SU-DHL-6 (cell line): Measurements from ENCODE around the gene S100G.
A peak's percentile ranks its signal among the peaks of the same experiment; 100 is the strongest.

Experiments used
- H2AFZ ChIP-seq: fragments of 200-600 bp; sonication (generic); 2 replicates; pipeline ENCODE4 v1.6.1; 2014; ENCODE audit warnings: low read depth, mild to moderate bottlenecking, moderate library complexity, mixed read lengths, antibody characterized with exemption, low read length; ENCODE audit not compliant: severe bottlenecking
- H3F3A ChIP-seq: fragments of 200-600 bp; shearing (Covaris generic); 2 replicates; pipeline ENCODE4 v1.6.0; 2016; ENCODE audit warnings: antibody characterized with exemption, mild to moderate bottlenecking; ENCODE audit not compliant: insufficient read depth
- H3K27ac ChIP-seq: fragments of 200-600 bp; sonication (generic); 2 replicates; pipeline ENCODE4 v1.5.1; 2016; ENCODE audit warnings: low read depth, mild to moderate bottlenecking, low read length, moderate library complexity, mixed read lengths
- H3K27me3 ChIP-seq: fragments of 200-600 bp; sonication (generic), shearing (Covaris generic); 2 replicates; pipeline ENCODE4 v1.6.0; 2014; ENCODE audit warnings: mild to moderate bottlenecking, low read length
- H3K36me3 ChIP-seq: fragments of 200-600 bp; sonication (generic); 2 replicates; pipeline ENCODE4 v1.6.1; 2014; ENCODE audit warnings: mild to moderate bottlenecking, low read length, mixed read lengths
- H3K4me2 ChIP-seq: fragments of 300-600, 200-600 bp; shearing (Covaris generic), sonication (generic); 2 replicates; pipeline ENCODE4 v1.6.0; 2014; ENCODE audit warnings: low read length, low read depth, mild to moderate bottlenecking; ENCODE audit not compliant: poor library complexity, severe bottlenecking
- H3K4me3 ChIP-seq: fragments of 200-600 bp; sonication (generic); 2 replicates; pipeline ENCODE4 v1.5.1; 2014; ENCODE audit warnings: antibody characterized with exemption, low read length, mild to moderate bottlenecking, mixed read lengths; ENCODE audit not compliant: insufficient read depth, poor library complexity, severe bottlenecking
- H3K79me2 ChIP-seq: fragments of 200-600 bp; sonication (generic); 2 replicates; pipeline ENCODE4 v1.6.1; 2014; ENCODE audit warnings: mild to moderate bottlenecking, low read length, moderate library complexity; ENCODE audit not compliant: insufficient read depth
- H3K9ac ChIP-seq: fragments of 200-600 bp; sonication (generic); 2 replicates; pipeline ENCODE4 v1.7.0; 2014; ENCODE audit warnings: mild to moderate bottlenecking, low read length
- H3K9me2 ChIP-seq: fragments of 200-600 bp; sonication (generic); replicated peaks from 2 replicates; pipeline ENCODE4 v1.6.1; 2014; ENCODE audit warnings: low read length; ENCODE audit not compliant: insufficient read depth
- H3K9me3 ChIP-seq: fragments of 200-600 bp; sonication (generic); 2 replicates; pipeline ENCODE4 v1.6.1; 2014; ENCODE audit warnings: low read length, mixed read lengths; ENCODE audit not compliant: insufficient read depth
- H4K20me1 ChIP-seq: fragments of 200-600 bp; sonication (generic); 2 replicates; pipeline ENCODE4 v1.6.1; 2014; ENCODE audit warnings: low read depth, mild to moderate bottlenecking, antibody characterized with exemption, low read length, moderate library complexity, mixed read lengths
- EZH2phosphoT487 ChIP-seq: fragments of 200-600 bp; sonication (generic), shearing (Covaris generic); conservative IDR thresholded peaks from 2 replicates; pipeline ENCODE4 v1.6.1; 2018; ENCODE audit warnings: mild to moderate bottlenecking, antibody characterized with exemption, low read length, moderate library complexity, mixed read lengths
- TF ChIP-seq, protein P1 (sequence below): fragments of 200-600 bp; sonication (generic); IDR thresholded peaks from one replicate; pipeline ENCODE4 v1.5.1; 2017; ENCODE audit warnings: antibody characterized with exemption, mild to moderate bottlenecking, low read length, moderate library complexity; ENCODE audit not compliant: insufficient read depth, poor library complexity, severe bottlenecking

S100G gene

DNA sequence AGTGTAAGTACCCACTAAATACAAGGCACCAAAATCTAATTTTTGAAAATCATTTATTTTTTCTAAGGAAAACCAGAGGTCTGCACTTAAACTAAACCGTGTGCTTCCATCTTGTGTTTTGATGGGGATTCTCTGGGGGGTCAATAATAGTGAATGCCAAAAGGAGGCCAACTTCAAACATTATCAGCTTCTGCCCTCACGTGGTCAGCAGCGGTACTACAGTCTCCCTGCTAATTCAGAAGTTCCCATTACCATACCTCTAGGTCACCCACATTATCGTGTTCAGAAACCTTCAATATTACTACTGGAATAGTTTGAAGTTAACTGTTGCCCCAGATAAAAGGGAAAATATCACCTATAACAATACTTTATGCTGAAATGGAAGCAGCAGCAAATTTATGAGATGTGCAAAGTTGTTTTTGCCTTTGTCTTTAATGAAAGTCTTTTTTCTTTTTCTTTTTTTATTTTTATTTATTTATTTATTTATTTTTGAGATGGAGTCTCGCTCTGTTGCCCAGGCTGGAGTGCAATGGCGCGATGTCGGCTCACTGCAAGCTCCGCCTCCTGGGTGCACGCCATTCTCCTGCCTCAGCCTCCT lies 45.2 kb downstream of the S100G start:
- Histone ChIP-seq H3K36me3 (no peaks in the 10 kb centered on the region), H3K27me3 (no peaks in the 10 kb centered on the region), H2AFZ (no peak overlapping the region), H3K79me2 (no peaks in the 10 kb centered on the region), H3K27ac (no peak overlapping the region), H3F3A (no peaks in the 10 kb centered on the region), H3K4me3 (no peak overlapping the region), H3K9ac (no peak overlapping the region), H3K4me2 (no peak overlapping the region), H3K9me3 (no peaks in the 10 kb centered on the region), H3K9me2 (no peaks in the 10 kb centered on the region), H4K20me1 (no peaks in the 10 kb centered on the region)
- TF ChIP-seq, protein P1, sequence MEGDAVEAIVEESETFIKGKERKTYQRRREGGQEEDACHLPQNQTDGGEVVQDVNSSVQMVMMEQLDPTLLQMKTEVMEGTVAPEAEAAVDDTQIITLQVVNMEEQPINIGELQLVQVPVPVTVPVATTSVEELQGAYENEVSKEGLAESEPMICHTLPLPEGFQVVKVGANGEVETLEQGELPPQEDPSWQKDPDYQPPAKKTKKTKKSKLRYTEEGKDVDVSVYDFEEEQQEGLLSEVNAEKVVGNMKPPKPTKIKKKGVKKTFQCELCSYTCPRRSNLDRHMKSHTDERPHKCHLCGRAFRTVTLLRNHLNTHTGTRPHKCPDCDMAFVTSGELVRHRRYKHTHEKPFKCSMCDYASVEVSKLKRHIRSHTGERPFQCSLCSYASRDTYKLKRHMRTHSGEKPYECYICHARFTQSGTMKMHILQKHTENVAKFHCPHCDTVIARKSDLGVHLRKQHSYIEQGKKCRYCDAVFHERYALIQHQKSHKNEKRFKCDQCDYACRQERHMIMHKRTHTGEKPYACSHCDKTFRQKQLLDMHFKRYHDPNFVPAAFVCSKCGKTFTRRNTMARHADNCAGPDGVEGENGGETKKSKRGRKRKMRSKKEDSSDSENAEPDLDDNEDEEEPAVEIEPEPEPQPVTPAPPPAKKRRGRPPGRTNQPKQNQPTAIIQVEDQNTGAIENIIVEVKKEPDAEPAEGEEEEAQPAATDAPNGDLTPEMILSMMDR, result peak; percentile 44
- no peak for TF ChIP-seq EZH2phosphoT487

DNA sequence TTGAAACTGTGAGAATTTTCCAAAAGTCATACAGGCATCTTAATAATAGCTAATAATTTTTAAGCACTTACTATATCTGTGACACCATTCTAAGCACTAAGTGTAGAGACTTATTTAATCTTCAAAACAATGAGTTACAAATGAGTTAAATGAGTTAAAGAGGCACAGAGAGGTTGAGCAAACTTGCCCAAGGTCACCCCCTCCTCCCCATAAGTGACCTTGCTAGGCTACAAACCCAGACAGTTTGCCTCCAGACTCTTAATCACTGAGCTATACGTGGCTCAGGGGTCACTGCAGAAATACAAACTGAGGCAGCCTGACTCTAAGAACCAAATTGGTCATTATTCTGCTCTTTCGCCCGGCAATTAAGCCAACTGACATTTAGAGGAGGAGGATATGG lies 47.0 kb downstream of the S100G start:
- Histone ChIP-seq H3K79me2 (no peaks in the 10 kb centered on the region), H3K4me2 (no peak overlapping the region), H3F3A (no peaks in the 10 kb centered on the region), H3K9me3 (no peaks in the 10 kb centered on the region), H3K4me3 (no peak overlapping the region), H3K36me3 (no peaks in the 10 kb centered on the region), H2AFZ (no peak overlapping the region), H3K27me3 (no peaks in the 10 kb centered on the region), H3K27ac (no peak overlapping the region), H4K20me1 (no peaks in the 10 kb centered on the region), H3K9ac (no peak overlapping the region), H3K9me2 (no peaks in the 10 kb centered on the region)
- TF ChIP-seq, protein P1, result no peak
- TF ChIP-seq EZH2phosphoT487, result no peak

DNA sequence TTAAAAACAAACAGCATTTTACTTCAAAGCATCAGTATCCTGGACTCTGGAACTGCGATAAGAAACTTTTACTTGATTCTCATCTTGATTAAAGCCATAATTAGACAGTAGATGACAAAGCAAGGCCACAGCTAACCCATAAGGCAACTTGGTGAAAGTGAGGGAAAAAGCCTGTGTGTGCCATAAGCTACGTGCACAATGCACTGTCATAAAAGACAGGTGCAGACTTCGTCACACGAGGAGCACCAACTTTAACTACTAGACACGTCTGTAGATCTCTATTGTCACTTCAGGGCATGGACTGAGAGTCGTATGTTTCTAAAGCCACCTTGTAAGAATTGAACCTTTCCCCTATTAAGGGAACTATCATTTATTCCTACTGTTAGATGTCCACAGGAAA lies 49.4 kb downstream of the S100G start:
- H4K20me1 ChIP-seq, result no peaks in the 10 kb centered on the region
- no peak overlapping the region for H3K27ac ChIP-seq
- H3K9me3 ChIP-seq, result no peaks in the 10 kb centered on the region
- H3K4me2 ChIP-seq, result no peak overlapping the region
- TF ChIP-seq, protein P1, result no peak
- TF ChIP-seq EZH2phosphoT487, result no peak
- H3K36me3 ChIP-seq, result no peaks in the 10 kb centered on the region
- no peak overlapping the region for H3K9ac ChIP-seq
- no peaks in the 10 kb centered on the region for H3K79me2 ChIP-seq
- no peaks in the 10 kb centered on the region for H3K9me2 ChIP-seq
- H2AFZ ChIP-seq, result no peak overlapping the region
- peaks cover 3% of the 10 kb centered on the region; the same call in 1 of the 2 replicates for H3F3A ChIP-seq
- no peak overlapping the region for H3K4me3 ChIP-seq
- H3K27me3 ChIP-seq, result no peaks in the 10 kb centered on the region
